Small intestine (tissue), 7 donors: Measurements from ENCODE around the gene RASGRP3. TPM values are rescaled to one million over a fixed set of nuclear protein-coding genes. Genes with fewer than 3 reads are reported as not detected.

ENCODE experiments used
- DNase-seq, 2 donors: peaks; one replicate each; pipeline versions ENCODE4 v3.0.0 to v3.0.0-alpha.2; 2013
- FAIRE-seq: peaks from 2 replicates; lab custom pipeline; 2012; peaks lifted over from hg19 to GRCh38; lab: Jason Lieb, UNC
- H3K27ac ChIP-seq, 3 donors: one replicate each; pipeline ENCODE4 v1.5.1; 2013; ENCODE audit warnings: low read length in 2 of 3, mild to moderate bottlenecking in 2 of 3, control low read depth in 1 of 3, inconsistent platforms in 1 of 3, low read depth in 1 of 3, moderate library complexity in 1 of 3
- H3K27me3 ChIP-seq, 3 donors: one replicate each; pipeline ENCODE4 v1.6.1; 2013; ENCODE audit warnings: low read length in 3 of 3, inconsistent platforms in 1 of 3; ENCODE audit not compliant: control insufficient read depth in 3 of 3, insufficient read depth in 3 of 3
- H3K36me3 ChIP-seq, 3 donors: one replicate each; pipeline ENCODE4 v1.6.1; 2013; ENCODE audit warnings: low read length in 3 of 3, inconsistent platforms in 1 of 3, low read depth in 1 of 3, mild to moderate bottlenecking in 1 of 3, moderate library complexity in 1 of 3; ENCODE audit not compliant: control insufficient read depth in 3 of 3, insufficient read depth in 2 of 3
- H3K4me1 ChIP-seq, 3 donors: one replicate each; pipeline ENCODE4 v1.6.1; 2013; ENCODE audit warnings: low read length in 2 of 3, inconsistent platforms in 1 of 3, low read depth in 1 of 3, mild to moderate bottlenecking in 1 of 3, moderate library complexity in 1 of 3; ENCODE audit not compliant: control insufficient read depth in 3 of 3, insufficient read depth in 2 of 3
- H3K4me3 ChIP-seq, 3 donors: one replicate each; pipeline ENCODE4 v1.5.1; 2013; ENCODE audit warnings: low read length in 3 of 3, control low read depth in 1 of 3, inconsistent platforms in 1 of 3, low read depth in 1 of 3, mild to moderate bottlenecking in 1 of 3, moderate library complexity in 1 of 3
- H3K9me3 ChIP-seq, 2 donors: one replicate each; pipeline ENCODE4 v1.6.1; 2013; ENCODE audit warnings: low read depth in 1 of 2, low read length in 1 of 2; ENCODE audit not compliant: control insufficient read depth in 2 of 2, insufficient read depth in 1 of 2
- WGBS, 3 donors: extraction: QIAGEN DNeasy Blood & Tissue Kit; methylation state at CpG; one replicate each; pipeline ENCODE4 v1.1.7; 2013; 5-methylcytosine and 5-hydroxymethylcytosine counted together
- polyA plus RNA-seq, 4 donors: library from polyadenylated mRNA; stranded (reverse) in 3 of 4; unstranded in 1 of 4; fragments of 200-250 nt in 3 of 4; fragments of 120-200 nt in 1 of 4; gene quantifications; one replicate each; pipeline versions ENCODE4 v1.2.1 to v1.2.3, GENCODE V29; 2013
- donor health status: healthy with polysubstance abuse.
- donor health status: control.
- donor health status: control.
- donor health status: Bipolar disorder and iron deficiency.
- donor health status: healthy.

RASGRP3 gene
- polyA plus RNA-seq, 4 donors = 1.6 to 7.9 (median 3.9) TPM

GRCh38 chr2:33597026-33597425, 120.6 kb downstream of the RASGRP3 start:
- no peak for DNase-seq
- H3K4me1 ChIP-seq = peaks cover 0 to 3% (median 3%) of the 10 kb centered on the region in 3 donors
- no peak for FAIRE-seq
- H3K27me3 ChIP-seq = no peaks in the 10 kb centered on the region
- WGBS, 3 donors = 65 to 83% (median 79%) methylated on average over 3 of the region's 3 CpGs
- H3K27ac ChIP-seq = no peak overlapping the region
- no peak overlapping the region for H3K4me3 ChIP-seq
- H3K9me3 ChIP-seq = no peaks in the 10 kb centered on the region
- H3K36me3 ChIP-seq = peaks cover 0 to 7% (median 0%) of the 10 kb centered on the region in 3 donors

GRCh38 chr2:33598561-33599174, 122.2 kb downstream of the RASGRP3 start:
- Histone ChIP-seq H3K9me3 (no peaks in the 10 kb centered on the region), H3K27me3 (no peaks in the 10 kb centered on the region), H3K36me3 (no peaks in the 10 kb centered on the region), H3K4me1 (peaks cover 0 to 3% (median 3%) of the 10 kb centered on the region in 3 donors), H3K4me3 (peak overlapping the region; percentile 74 to 97 (median 77)), H3K27ac (peak overlapping the region; percentile 26 to 92 (median 73))
- no peak for FAIRE-seq
- WGBS, 3 donors = 0 to 1% (median 1%) methylated on average over 23 of the region's 23 CpGs
- peak; percentile 28 to 48 for DNase-seq

GRCh38 chr2:33599175-33599942, 122.9 kb downstream of the RASGRP3 start, which contains the start of gene FAM98A:
Gene FAM98A (minus strand): TSS chr2:33599299. CDS start chr2:33599221, 78 bp downstream.
- peak within 1 kb of the TSS; percentile 74 to 97 (median 77) for H3K4me3 ChIP-seq
- peak within 1 kb of the TSS; percentile 26 to 92 (median 73) for H3K27ac ChIP-seq
- FAIRE-seq = no peak
- peak; percentile 99 for DNase-seq
- no peaks in the 10 kb centered on the region for H3K36me3 ChIP-seq
- WGBS, 3 donors = 0 to 1% (median 0%) methylated on average over 56 of the region's 56 CpGs
- H3K4me1 ChIP-seq = peaks cover 0 to 3% (median 3%) of the 10 kb centered on the region in 3 donors
- H3K9me3 ChIP-seq = no peaks in the 10 kb centered on the region
- no peaks in the 10 kb centered on the region for H3K27me3 ChIP-seq

GRCh38 chr2:33599943-33600192, 123.4 kb downstream of the RASGRP3 start:
- WGBS, 3 donors = 22 to 29% (median 26%) methylated on average over 3 of the region's 3 CpGs
- H3K36me3 ChIP-seq = no peaks in the 10 kb centered on the region
- peak overlapping the region; percentile 34 to 97 (median 77) for H3K4me3 ChIP-seq
- FAIRE-seq (no peak), DNase-seq (no peak)
- no peaks in the 10 kb centered on the region for H3K27me3 ChIP-seq
- no peaks in the 10 kb centered on the region for H3K9me3 ChIP-seq
- H3K4me1 ChIP-seq = peaks cover 0 to 3% (median 3%) of the 10 kb centered on the region in 3 donors
- H3K27ac ChIP-seq = peak overlapping the region in 1 of 3 donors; percentile 34

GRCh38 chr2:33602201-33602830, 125.9 kb downstream of the RASGRP3 start:
- Histone ChIP-seq H3K27ac (no peak overlapping the region), H3K4me3 (no peak overlapping the region), H3K4me1 (peaks cover 0 to 3% (median 3%) of the 10 kb centered on the region in 3 donors), H3K9me3 (no peaks in the 10 kb centered on the region), H3K36me3 (no peaks in the 10 kb centered on the region), H3K27me3 (no peaks in the 10 kb centered on the region)
- FAIRE-seq = no peak
- no peak for DNase-seq
- WGBS, 3 donors = 88 to 91% (median 88%) methylated on average over 6 of the region's 6 CpGs

GRCh38 chr2:33603416-33603815, 127.0 kb downstream of the RASGRP3 start:
- WGBS, 3 donors = 69 to 76% (median 76%) methylated on average over 3 of the region's 3 CpGs
- H3K9me3 ChIP-seq = no peaks in the 10 kb centered on the region
- FAIRE-seq (no peak), DNase-seq (no peak)
- no peaks in the 10 kb centered on the region for H3K36me3 ChIP-seq
- H3K4me3 ChIP-seq = no peak overlapping the region
- no peaks in the 10 kb centered on the region for H3K27me3 ChIP-seq
- H3K27ac ChIP-seq = no peak overlapping the region
- H3K4me1 ChIP-seq = no peaks in the 10 kb centered on the region

DNA sequence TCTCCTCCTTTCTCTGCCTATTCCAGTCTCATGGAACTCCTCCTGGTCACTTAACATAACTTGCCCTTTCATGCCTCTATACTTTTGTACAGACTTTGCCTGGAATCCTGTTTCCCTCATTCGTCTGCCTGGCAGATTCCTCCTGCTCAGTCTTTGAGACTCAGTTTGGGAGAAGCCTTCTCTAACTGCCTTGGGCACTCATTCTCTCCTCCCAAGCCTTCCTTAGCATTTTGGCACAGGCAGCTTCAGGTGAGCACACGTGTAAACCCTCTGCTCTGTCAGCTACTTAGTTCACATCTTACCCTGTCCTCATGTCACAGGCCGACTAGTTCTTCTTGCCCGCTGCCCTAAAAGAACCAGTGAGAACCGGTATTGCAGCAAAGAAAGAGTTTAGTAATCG, 128.6 kb downstream of the RASGRP3 start:
- Histone ChIP-seq H3K27ac (no peak overlapping the region), H3K4me1 (no peaks in the 10 kb centered on the region), H3K9me3 (no peaks in the 10 kb centered on the region), H3K36me3 (no peaks in the 10 kb centered on the region), H3K4me3 (no peak overlapping the region), H3K27me3 (no peaks in the 10 kb centered on the region)
- no peak for DNase-seq
- WGBS, 3 donors = 73 to 86% (median 84%) methylated on average over 6 of the region's 6 CpGs
- FAIRE-seq = no peak

- Histone ChIP-seq H3K36me3 (no peaks in the 10 kb centered on the region), H3K9me3 (no peaks in the 10 kb centered on the region), H3K27me3 (no peaks in the 10 kb centered on the region), H3K27ac (no peak overlapping the region), H3K4me3 (no peak overlapping the region), H3K4me1 (no peaks in the 10 kb centered on the region)
- FAIRE-seq (no peak), DNase-seq (no peak)
- WGBS, 3 donors = 84 to 91% (median 86%) methylated on average over 4 of the region's 4 CpGs
Measured at GRCh38 chr2:33606100-33606499, 129.7 kb downstream of the RASGRP3 start.
